ENCODE data around the gene ZNF335.
"Not testable (repeated sequence)": the region's sequence is repeated elsewhere in the genome, so short reads cannot be mapped to it uniquely, and the experiment has no call there.

Gene ZNF335

DNA sequence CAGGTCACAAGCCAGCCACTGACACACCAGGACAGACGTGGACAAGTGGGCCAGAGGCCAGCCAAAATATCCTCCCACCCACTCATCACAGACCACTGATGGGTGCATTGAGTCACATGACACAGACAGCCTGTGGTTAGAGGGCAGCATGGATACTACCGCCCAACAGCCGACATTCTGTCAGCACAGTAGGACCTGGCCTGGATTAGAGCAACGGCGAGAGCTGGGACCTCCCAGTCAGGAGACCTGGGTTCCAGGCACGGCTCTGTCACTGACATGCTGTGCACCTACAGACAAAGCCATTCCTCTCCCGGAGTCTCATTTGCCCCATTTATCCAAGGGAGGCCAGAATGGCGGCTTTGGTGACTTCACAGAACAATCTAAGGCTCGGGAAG lies 8.0 kb downstream of the ZNF335 start:
- H3K36me3 ChIP-seq (ENCODE audit: control insufficient read depth in 1 of 2, insufficient read depth in 2 of 2, low read length in 2 of 2), result peaks cover 49 to 90% of the 10 kb centered on the region in 2 donors

GRCh38 chr20:45963059-45964005 lies 8.7 kb downstream of the ZNF335 start:
- Histone ChIP-seq H3K4me1 (ENCODE audit: control insufficient read depth in 1 of 2, insufficient read depth in 2 of 2, low read length in 2 of 2) (no peaks in the 10 kb centered on the region), H3K9ac (ENCODE audit: low read depth in 1 of 2, low read length in 2 of 2) (no peak overlapping the region), H3K4me3 (ENCODE audit: low read depth in 1 of 2, low read length in 2 of 2) (no peak overlapping the region), H3K9me3 (ENCODE audit: control insufficient read depth in 1 of 2, low read length in 2 of 2) (no peaks in the 10 kb centered on the region), H3K27ac (ENCODE audit: low read depth, low read length) (no peak overlapping the region), H3K27me3 (ENCODE audit: control insufficient read depth in 1 of 2, insufficient read depth in 2 of 2, low read length in 2 of 2) (no peaks in the 10 kb centered on the region), H3K36me3 (ENCODE audit: control insufficient read depth in 1 of 2, insufficient read depth in 2 of 2, low read length in 2 of 2) (peaks cover 52 to 90% of the 10 kb centered on the region in 2 donors)

More for the DNA sequence above, 8.0 kb downstream of the ZNF335 start:
- Histone ChIP-seq H3K9me3 (ENCODE audit: control insufficient read depth in 1 of 2, low read length in 2 of 2) (no peaks in the 10 kb centered on the region), H3K4me1 (ENCODE audit: control insufficient read depth in 1 of 2, insufficient read depth in 2 of 2, low read length in 2 of 2) (no peaks in the 10 kb centered on the region), H3K27me3 (ENCODE audit: control insufficient read depth in 1 of 2, insufficient read depth in 2 of 2, low read length in 2 of 2) (no peaks in the 10 kb centered on the region), H3K9ac (ENCODE audit: low read depth in 1 of 2, low read length in 2 of 2) (no peak overlapping the region), H3K4me3 (ENCODE audit: low read depth in 1 of 2, low read length in 2 of 2) (no peak overlapping the region), H3K27ac (ENCODE audit: low read depth, low read length) (no peak overlapping the region)

DNA sequence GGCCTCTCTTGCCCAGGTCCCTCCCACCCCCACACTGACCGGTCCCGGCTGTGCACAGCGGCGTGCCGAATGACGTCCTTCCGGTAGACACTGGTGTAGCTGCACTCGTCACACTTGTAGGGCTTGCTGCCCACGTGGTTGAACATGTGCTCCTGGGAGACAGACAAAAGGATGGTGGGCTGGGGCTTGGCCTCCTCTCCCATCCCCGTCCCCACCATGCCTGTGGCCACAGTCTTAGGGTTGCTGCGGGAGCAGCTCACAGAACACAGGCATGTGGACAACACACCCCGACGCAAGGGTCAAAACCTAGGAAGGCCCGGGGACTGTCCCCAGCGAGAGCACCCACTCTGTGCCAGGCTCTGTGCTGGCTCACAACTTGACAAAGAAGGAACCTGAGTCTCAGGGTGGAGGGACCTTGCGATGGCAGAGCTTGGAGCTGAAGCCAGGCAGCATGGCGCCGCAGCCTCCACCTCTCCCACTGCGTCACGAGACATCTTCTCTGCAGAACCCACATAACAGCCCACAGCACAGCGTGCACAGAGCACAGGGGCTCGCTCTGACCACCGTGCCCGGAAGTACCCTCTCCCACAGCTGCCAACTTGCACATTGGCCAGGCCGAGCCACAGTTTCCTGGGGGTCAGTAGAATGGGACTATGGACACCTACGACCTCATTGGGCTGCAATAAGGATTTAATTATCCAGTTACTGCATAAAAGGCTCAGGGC lies 9.8 kb downstream of the ZNF335 start:
- Histone ChIP-seq H3K9ac (ENCODE audit: low read depth in 1 of 2, low read length in 2 of 2) (no peak overlapping the region), H3K36me3 (ENCODE audit: control insufficient read depth in 1 of 2, insufficient read depth in 2 of 2, low read length in 2 of 2) (peaks cover 61 to 89% of the 10 kb centered on the region in 2 donors), H3K27ac (ENCODE audit: low read depth, low read length) (no peak overlapping the region), H3K27me3 (ENCODE audit: control insufficient read depth in 1 of 2, insufficient read depth in 2 of 2, low read length in 2 of 2) (no peaks in the 10 kb centered on the region), H3K4me3 (ENCODE audit: low read depth in 1 of 2, low read length in 2 of 2) (no peak overlapping the region), H3K9me3 (ENCODE audit: control insufficient read depth in 1 of 2, low read length in 2 of 2) (no peaks in the 10 kb centered on the region), H3K4me1 (ENCODE audit: control insufficient read depth in 1 of 2, insufficient read depth in 2 of 2, low read length in 2 of 2) (no peaks in the 10 kb centered on the region)

DNA sequence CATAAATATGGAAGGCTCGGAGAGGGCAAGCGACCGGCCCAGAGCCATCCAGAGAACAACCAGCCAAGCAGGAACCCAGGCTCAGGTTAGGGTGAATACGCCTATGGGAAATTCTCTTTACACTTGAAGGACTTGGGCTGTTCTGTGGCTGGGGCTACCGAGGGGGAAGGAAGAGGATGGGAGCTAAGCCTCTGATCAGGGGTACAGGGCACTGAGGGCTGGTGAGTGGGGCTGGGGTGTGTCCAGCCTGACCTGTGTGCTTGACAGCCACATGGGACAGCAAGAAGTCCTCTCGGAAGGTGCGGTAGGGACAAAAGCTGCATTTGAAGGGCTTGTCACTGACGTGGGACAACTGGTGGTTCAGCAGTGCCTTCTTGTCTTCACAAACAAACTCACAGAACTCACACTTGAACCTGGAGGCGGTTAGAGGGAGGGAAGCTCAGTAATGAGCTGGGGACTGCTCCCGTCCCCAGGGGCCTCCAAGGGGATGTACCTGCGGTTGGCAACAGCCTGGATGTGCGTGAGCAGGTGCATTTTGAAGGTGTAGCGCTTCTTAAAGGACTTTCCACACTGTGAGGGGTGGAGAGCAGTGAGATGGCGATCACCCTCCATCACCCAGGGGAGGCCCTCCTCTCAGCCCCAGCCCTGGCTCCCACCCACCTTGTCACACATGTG lies 11.9 kb downstream of the ZNF335 start:
- Histone ChIP-seq H3K9me3 (ENCODE audit: control insufficient read depth in 1 of 2, low read length in 2 of 2) (no peaks in the 10 kb centered on the region), H3K27ac (ENCODE audit: low read depth, low read length) (no peak overlapping the region), H3K4me1 (ENCODE audit: control insufficient read depth in 1 of 2, insufficient read depth in 2 of 2, low read length in 2 of 2) (no peaks in the 10 kb centered on the region), H3K27me3 (ENCODE audit: control insufficient read depth in 1 of 2, insufficient read depth in 2 of 2, low read length in 2 of 2) (no peaks in the 10 kb centered on the region), H3K36me3 (ENCODE audit: control insufficient read depth in 1 of 2, insufficient read depth in 2 of 2, low read length in 2 of 2) (peaks cover 65 to 75% of the 10 kb centered on the region in 2 donors), H3K4me3 (ENCODE audit: low read depth in 1 of 2, low read length in 2 of 2) (no peak overlapping the region), H3K9ac (ENCODE audit: low read depth in 1 of 2, low read length in 2 of 2) (no peak overlapping the region)

GRCh38 chr20:45959126-45959525 lies 12.9 kb downstream of the ZNF335 start:
- Histone ChIP-seq H3K36me3 (ENCODE audit: control insufficient read depth in 1 of 2, insufficient read depth in 2 of 2, low read length in 2 of 2) (peaks cover 61 to 70% of the 10 kb centered on the region in 2 donors), H3K4me1 (ENCODE audit: control insufficient read depth in 1 of 2, insufficient read depth in 2 of 2, low read length in 2 of 2) (no peaks in the 10 kb centered on the region), H3K27ac (ENCODE audit: low read depth, low read length) (no peak overlapping the region)

GRCh38 chr20:45958593-45958992 lies 13.4 kb downstream of the ZNF335 start:
- H3K36me3 ChIP-seq (ENCODE audit: control insufficient read depth in 1 of 2, insufficient read depth in 2 of 2, low read length in 2 of 2), result peaks cover 60 to 68% of the 10 kb centered on the region in 2 donors
- H3K27ac ChIP-seq (ENCODE audit: low read depth, low read length), result no peak overlapping the region
- no peaks in the 10 kb centered on the region for H3K9me3 ChIP-seq (ENCODE audit: control insufficient read depth in 1 of 2, low read length in 2 of 2)
- H3K27me3 ChIP-seq (ENCODE audit: control insufficient read depth in 1 of 2, insufficient read depth in 2 of 2, low read length in 2 of 2), result no peaks in the 10 kb centered on the region
- no peak overlapping the region for H3K4me3 ChIP-seq (ENCODE audit: low read depth in 1 of 2, low read length in 2 of 2)
- H3K9ac ChIP-seq (ENCODE audit: low read depth in 1 of 2, low read length in 2 of 2), result no peak overlapping the region
- H3K4me1 ChIP-seq (ENCODE audit: control insufficient read depth in 1 of 2, insufficient read depth in 2 of 2, low read length in 2 of 2), result no peaks in the 10 kb centered on the region

More at GRCh38 chr20:45959126-45959525, 12.9 kb downstream of the ZNF335 start:
- H3K9me3 ChIP-seq (ENCODE audit: control insufficient read depth in 1 of 2, low read length in 2 of 2), result no peaks in the 10 kb centered on the region
- H3K4me3 ChIP-seq (ENCODE audit: low read depth in 1 of 2, low read length in 2 of 2), result no peak overlapping the region
- H3K9ac ChIP-seq (ENCODE audit: low read depth in 1 of 2, low read length in 2 of 2), result no peak overlapping the region
- H3K27me3 ChIP-seq (ENCODE audit: control insufficient read depth in 1 of 2, insufficient read depth in 2 of 2, low read length in 2 of 2), result no peaks in the 10 kb centered on the region

DNA sequence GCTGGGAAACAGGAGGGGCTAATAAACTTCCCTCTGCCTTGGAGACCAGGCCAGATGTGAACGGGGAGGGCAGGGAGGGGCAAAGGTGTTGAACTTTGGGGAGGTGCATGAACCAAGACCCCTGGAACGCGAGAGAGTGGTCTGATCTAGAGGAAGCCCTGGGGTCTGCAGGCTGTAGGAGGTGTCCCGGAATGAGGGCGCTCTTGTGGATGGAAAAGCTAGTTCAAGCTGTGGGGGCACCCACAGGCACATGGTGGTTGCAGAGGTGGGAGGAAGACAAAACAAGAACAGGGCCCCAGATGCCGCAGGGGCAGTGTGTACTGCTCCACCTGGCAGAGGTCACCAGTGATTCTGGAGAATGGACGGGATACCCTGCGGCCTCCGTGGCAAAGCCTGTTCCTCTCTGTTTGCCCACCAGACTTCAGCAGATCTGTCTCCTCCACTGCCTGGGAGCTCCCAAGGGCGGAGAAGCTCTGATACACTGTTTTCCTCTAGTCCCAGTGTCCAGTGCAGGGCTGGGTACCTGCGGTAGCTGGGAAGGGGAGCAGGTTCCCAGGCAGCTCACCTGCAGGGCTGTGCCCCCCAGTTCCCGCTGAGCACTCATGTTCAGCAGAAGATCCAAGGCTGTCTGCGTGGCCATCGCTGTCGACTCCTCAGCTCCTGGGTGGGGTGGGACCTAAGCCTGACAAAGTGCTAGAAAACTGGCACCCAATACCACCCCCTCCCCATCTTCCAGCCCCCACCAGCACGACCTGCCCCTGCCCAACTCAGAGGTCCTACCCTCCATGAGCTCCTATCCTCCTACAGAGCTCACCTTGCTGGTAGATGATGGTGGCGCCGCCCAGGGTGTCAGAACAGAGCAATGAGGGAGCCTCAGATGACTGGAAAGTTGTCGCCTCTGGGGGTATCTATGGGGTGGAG lies 14.7 kb downstream of the ZNF335 start:
- no peaks in the 10 kb centered on the region for H3K4me1 ChIP-seq (ENCODE audit: control insufficient read depth in 1 of 2, insufficient read depth in 2 of 2, low read length in 2 of 2)
- peaks cover 68 to 71% of the 10 kb centered on the region in 2 donors for H3K36me3 ChIP-seq (ENCODE audit: control insufficient read depth in 1 of 2, insufficient read depth in 2 of 2, low read length in 2 of 2)
- no peak overlapping the region for H3K27ac ChIP-seq (ENCODE audit: low read depth, low read length)
- H3K4me3 ChIP-seq (ENCODE audit: low read depth in 1 of 2, low read length in 2 of 2), result no peak overlapping the region
- H3K9me3 ChIP-seq (ENCODE audit: control insufficient read depth in 1 of 2, low read length in 2 of 2), result no peaks in the 10 kb centered on the region
- H3K9ac ChIP-seq (ENCODE audit: low read depth in 1 of 2, low read length in 2 of 2), result no peak overlapping the region
- no peaks in the 10 kb centered on the region for H3K27me3 ChIP-seq (ENCODE audit: control insufficient read depth in 1 of 2, insufficient read depth in 2 of 2, low read length in 2 of 2)

DNA sequence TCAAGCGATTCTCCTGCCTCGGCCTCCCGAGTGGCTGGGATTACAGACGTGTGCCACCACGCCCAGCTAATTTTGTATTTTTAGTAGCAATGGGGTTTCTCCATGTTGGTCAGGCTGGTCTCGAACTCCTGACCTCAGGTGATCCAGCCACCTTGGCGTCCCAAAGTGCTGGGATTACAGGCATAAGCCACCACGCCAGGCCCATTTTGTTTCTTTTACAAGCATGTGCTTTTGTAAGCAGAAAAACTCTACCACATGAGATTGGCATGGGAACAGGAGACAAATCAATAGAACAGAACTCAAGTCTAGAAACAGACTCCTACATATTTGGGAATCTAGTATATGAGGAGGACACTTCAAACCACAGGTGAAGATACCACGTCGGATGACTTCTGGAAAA lies 15.7 kb downstream of the ZNF335 start:
- H3K27ac ChIP-seq (ENCODE audit: low read depth, low read length); H3K4me1 ChIP-seq (ENCODE audit: control insufficient read depth in 1 of 2, insufficient read depth in 2 of 2, low read length in 2 of 2); H3K9ac ChIP-seq (ENCODE audit: low read depth in 1 of 2, low read length in 2 of 2); H3K4me3 ChIP-seq (ENCODE audit: low read depth in 1 of 2, low read length in 2 of 2); H3K9me3 ChIP-seq (ENCODE audit: control insufficient read depth in 1 of 2, low read length in 2 of 2); H3K27me3 ChIP-seq (ENCODE audit: control insufficient read depth in 1 of 2, insufficient read depth in 2 of 2, low read length in 2 of 2): not testable (repeated sequence)
- peaks cover 69 to 71% of the 10 kb centered on the region in 2 donors for H3K36me3 ChIP-seq (ENCODE audit: control insufficient read depth in 1 of 2, insufficient read depth in 2 of 2, low read length in 2 of 2)

DNA sequence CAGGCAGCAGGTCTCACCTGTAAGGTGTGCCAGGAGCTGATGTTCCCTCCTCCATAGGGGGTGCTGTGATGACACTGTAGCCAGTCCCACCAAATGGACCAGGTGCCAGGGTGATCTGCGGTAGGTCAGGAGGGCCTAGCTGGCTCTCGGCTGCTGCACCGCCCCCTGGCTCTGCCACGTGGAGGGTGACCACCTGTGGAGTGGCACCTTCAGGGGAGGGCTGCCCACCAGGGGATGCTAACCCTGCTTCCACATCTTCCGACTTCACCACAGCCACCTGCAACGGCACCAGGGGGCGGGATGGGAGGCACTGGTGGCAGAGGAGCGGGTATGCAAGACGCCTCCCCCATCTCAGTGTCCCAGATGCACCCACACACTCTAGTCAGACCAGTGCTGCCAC lies 18.3 kb downstream of the ZNF335 start:
- Histone ChIP-seq H3K9me3 (ENCODE audit: control insufficient read depth in 1 of 2, low read length in 2 of 2) (no peaks in the 10 kb centered on the region), H3K9ac (ENCODE audit: low read depth in 1 of 2, low read length in 2 of 2) (no peak overlapping the region), H3K4me1 (ENCODE audit: control insufficient read depth in 1 of 2, insufficient read depth in 2 of 2, low read length in 2 of 2) (no peaks in the 10 kb centered on the region), H3K4me3 (ENCODE audit: low read depth in 1 of 2, low read length in 2 of 2) (no peak overlapping the region), H3K27me3 (ENCODE audit: control insufficient read depth in 1 of 2, insufficient read depth in 2 of 2, low read length in 2 of 2) (no peaks in the 10 kb centered on the region), H3K36me3 (ENCODE audit: control insufficient read depth in 1 of 2, insufficient read depth in 2 of 2, low read length in 2 of 2) (peaks cover 58 to 69% of the 10 kb centered on the region in 2 donors), H3K27ac (ENCODE audit: low read depth, low read length) (no peak overlapping the region)

All from duodenal mucosa (tissue), 2 donors.